ENCODE results near the gene GDPD4.

Gene GDPD4

DNA sequence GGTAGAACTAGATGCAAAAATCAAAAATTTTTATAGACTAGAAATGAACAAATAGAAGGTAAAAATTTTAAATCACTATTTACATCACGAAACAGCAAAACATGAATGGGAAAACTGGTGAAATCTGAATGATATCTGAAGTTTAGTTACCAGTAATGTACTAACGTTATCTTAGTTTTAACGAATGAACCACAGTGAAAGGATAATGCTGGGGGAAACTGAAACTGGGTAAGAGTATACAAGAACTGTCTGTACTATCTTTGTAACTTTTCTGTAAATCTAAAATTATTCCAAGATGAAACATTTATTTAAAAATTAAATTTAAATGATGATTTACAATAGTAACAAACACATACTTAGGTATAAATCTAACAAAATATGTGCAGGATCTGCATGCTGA is 7.4 kb downstream of the GDPD4 start:
- no peak for DNase-seq

GRCh38 chr11:77289737-77290136 is 11.7 kb downstream of the GDPD4 start:
- no peak for DNase-seq

GRCh38 chr11:77287615-77288273 is 13.7 kb downstream of the GDPD4 start:
- no peak for DNase-seq

DNA sequence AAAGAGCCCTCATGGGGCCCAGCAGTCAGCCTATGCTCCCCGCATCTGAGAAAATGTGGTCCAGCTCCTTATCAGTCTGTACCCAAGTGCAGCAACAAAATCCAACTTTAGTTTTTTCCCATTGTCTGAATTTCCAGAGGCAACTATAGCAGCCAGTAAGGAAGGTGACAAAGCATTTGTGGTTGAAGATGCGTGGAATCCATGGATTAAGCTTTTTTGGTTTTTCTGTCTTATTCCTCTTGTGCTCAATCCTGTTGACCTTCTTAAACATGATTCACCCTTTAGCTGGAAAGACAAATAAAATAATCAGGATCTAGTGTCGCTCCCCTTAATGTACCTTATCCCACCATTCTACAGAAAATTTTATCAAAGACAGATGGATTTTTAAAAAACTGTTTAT is 14.3 kb downstream of the GDPD4 start:
- DNase-seq: no peak

GRCh38 chr11:77284476-77285468 is 16.7 kb downstream of the GDPD4 start:
- no peak for DNase-seq

GRCh38 chr11:77283101-77283500 is 18.4 kb downstream of the GDPD4 start:
- DNase-seq: no peak

- DNase-seq: no peak
These were observed 22.6 kb downstream of the GDPD4 start for GRCh38 chr11:77278595-77279506.

DNA sequence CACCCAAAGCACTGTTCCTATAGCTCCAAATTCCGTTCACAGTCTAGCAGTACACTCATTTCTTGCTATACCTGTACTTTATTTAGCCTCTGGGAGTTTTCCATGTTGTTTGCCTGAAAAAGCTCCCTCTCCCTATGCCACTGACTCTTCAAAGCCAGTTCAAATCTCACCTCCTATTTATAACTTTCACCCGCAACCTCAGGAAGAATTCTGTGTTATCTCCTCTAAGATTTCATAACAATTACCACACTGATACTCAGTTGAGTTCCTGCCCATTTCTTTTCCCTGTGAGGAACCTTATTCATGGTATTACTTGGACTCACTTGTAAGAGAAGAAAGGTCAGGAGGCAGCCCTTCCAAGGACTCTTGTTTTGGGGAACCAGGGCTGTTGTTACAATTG is 25.2 kb downstream of the GDPD4 start:
- no peak for DNase-seq

- DNase-seq: no peak
These were observed 30.6 kb downstream of the GDPD4 start for GRCh38 chr11:77270921-77271320.

- no peak for DNase-seq
These were observed 31.9 kb downstream of the GDPD4 start for GRCh38 chr11:77269484-77270123.

GRCh38 chr11:77267962-77268361 is 33.5 kb downstream of the GDPD4 start:
- no peak for DNase-seq

GRCh38 chr11:77266766-77267165 is 34.7 kb downstream of the GDPD4 start:
- DNase-seq: no peak

DNA sequence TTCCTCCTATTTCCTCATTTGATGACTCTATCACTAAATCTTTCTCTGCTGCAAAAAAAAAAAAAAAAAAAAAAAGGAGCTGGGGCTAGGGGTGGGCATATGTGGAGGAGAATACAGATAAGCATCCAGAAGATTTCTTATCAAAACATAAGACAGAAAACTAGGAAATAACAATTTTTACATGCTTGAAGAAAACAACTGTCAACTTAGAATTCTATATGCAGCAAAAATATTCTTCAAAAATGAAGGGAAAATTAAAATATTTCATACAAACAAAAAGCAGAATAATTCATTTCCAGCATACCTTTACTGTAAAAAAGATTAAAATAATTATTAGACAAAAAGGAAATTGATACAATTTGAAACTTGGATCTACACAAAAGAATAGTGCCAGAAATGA is 38.7 kb downstream of the GDPD4 start:
- no peak for DNase-seq

- DNase-seq: no peak
These were observed 41.8 kb downstream of the GDPD4 start for GRCh38 chr11:77259641-77260040.

DNA sequence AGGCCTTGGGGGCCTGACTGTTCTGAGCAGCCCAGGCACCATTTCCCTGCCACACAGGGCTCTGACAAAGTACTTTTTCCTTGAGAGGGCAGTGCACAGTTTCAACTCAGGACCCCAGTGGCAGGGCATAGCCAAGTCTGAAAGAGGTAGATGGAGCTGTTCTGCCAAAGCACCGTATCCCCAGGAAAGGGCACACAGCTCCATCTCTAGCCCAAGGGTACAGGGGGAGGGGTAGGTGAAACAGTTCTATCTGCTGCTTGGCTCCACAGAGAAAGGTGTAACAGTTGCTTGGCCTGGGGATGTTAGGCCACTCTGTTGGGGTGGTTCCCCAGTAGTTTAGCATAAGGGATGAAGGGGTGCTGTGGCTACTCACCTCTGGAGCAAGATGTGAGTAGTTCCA is 47.8 kb downstream of the GDPD4 start:
- no peak for DNase-seq

GRCh38 chr11:77252555-77253270 is 48.8 kb downstream of the GDPD4 start:
- no peak for DNase-seq

GRCh38 chr11:77250881-77251640 is 50.4 kb downstream of the GDPD4 start:
- no peak for DNase-seq

DNA sequence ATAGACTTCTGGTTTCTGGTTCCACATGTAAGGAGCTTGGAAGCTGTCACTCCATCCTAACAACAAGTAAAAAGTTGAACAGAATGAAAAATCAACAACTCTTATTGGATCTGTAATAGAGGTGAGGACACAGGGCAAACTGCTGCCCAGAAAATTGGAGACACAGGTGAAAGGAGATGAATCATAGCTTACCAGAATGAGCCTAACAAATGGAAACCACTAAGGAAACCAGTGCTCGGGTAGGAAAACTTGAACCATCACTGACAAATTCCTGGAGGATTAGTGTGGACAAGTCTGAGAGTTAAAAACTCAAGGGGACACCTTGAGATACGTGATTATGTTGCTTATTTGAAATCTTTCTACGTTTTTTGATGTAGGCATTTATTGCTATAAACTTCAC is 52.1 kb downstream of the GDPD4 start:
- no peak for DNase-seq

DNA sequence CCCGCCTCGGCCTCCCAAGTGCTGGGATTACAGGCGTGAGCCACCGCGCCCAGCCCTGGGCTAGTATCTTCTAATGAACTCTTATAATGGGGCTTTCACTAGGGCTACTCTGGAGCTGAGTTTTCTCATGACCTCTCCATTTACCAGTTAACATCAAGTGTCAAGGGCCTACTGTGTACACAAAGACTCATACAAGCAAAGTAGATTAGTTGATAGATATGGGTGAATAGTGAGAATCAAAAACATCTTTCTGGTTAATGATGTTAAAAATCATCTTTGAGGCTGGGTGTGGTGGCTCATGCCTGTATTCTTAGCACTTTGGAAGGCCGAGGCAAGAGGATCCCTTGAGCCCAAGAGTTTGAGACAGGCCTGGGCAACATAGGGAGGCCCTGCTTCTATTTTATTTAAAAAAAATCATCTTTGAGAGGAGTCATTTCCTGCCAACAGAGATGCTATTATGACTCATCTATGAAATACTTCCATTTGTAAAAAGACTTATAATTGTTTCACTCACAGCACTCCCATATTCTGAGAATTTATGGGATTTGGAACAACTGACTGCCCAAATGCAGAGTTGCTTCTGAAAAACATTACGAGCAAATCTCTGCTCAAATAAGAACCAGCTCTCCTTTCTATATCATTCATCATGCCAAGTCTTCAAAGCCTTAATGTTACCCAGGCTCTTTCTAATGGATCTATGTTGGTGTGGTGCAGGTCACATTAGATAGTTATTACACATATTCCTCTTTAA is 57.0 kb downstream of the GDPD4 start:
- DNase-seq: no peak

- DNase-seq: no peak
These were observed 64.6 kb downstream of the GDPD4 start for GRCh38 chr11:77236901-77237300.

Data from activated T-cell treated with anti-CD3 and anti-CD28 coated beads, Interleukin-2, amount 50 U/mL, for 1 hour (primary cell).